Measurements from ENCODE around the gene BAHCC1.

Gene BAHCC1

GRCh38 chr17:81384929-81385319 is 10.3 kb upstream of the BAHCC1 start:
- no peak overlapping the region for H3K27ac ChIP-seq (ENCODE audit: low read length)

GRCh38 chr17:81385320-81386111 is 9.7 kb upstream of the BAHCC1 start:
- H3K4me2 ChIP-seq (ENCODE audit: low read depth, low read length): no peak overlapping the region
- no peak overlapping the region for H3K27ac ChIP-seq (ENCODE audit: low read length)
- H3K27me3 ChIP-seq (replicated peaks; ENCODE audit: insufficient read depth, low read length): peaks cover 96% of the 10 kb centered on the region
- no peaks in the 10 kb centered on the region for H3K9me3 ChIP-seq (replicated peaks; ENCODE audit: insufficient read depth, low read length)
- H3K4me3 ChIP-seq (ENCODE audit: low read length): no peak overlapping the region
- no peak for TF ChIP-seq CTCF (IDR thresholded peaks at IDR 0.05; ENCODE audit: low read length)
- TF ChIP-seq EZH2phosphoT487 (IDR thresholded peaks at IDR 0.05; ENCODE audit: low read length): no peak
- no peak for TF ChIP-seq EZH2 (optimal IDR thresholded peaks at IDR 0.05; ENCODE audit: low read depth, low read length)
- no peak for DNase-seq
- no peaks in the 10 kb centered on the region for H3F3A ChIP-seq (ENCODE audit: insufficient read depth, low read length)
- no peak overlapping the region for H3K9ac ChIP-seq (ENCODE audit: low read length)
- no peaks in the 10 kb centered on the region for H3K9me2 ChIP-seq (replicated peaks; ENCODE audit: insufficient read depth, low read length)
- H4K20me1 ChIP-seq (ENCODE audit: insufficient read depth, low read length): no peaks in the 10 kb centered on the region
- H2AFZ ChIP-seq (ENCODE audit: low read length): no peak overlapping the region
- H3K36me3 ChIP-seq (replicated peaks; ENCODE audit: insufficient read depth, low read length): no peaks in the 10 kb centered on the region
- H3K79me2 ChIP-seq (ENCODE audit: low read length): no peaks in the 10 kb centered on the region
- H3K4me1 ChIP-seq (ENCODE audit: low read length): no peaks in the 10 kb centered on the region

More at GRCh38 chr17:81384929-81385319, 10.3 kb upstream of the BAHCC1 start:
- Histone ChIP-seq H4K20me1 (ENCODE audit: insufficient read depth, low read length) (no peaks in the 10 kb centered on the region), H3K36me3 (replicated peaks; ENCODE audit: insufficient read depth, low read length) (no peaks in the 10 kb centered on the region), H3K4me2 (ENCODE audit: low read depth, low read length) (no peak overlapping the region), H3K9me2 (replicated peaks; ENCODE audit: insufficient read depth, low read length) (no peaks in the 10 kb centered on the region), H3K9me3 (replicated peaks; ENCODE audit: insufficient read depth, low read length) (no peaks in the 10 kb centered on the region), H3K27me3 (replicated peaks; ENCODE audit: insufficient read depth, low read length) (peaks cover 94% of the 10 kb centered on the region), H3F3A (ENCODE audit: insufficient read depth, low read length) (no peaks in the 10 kb centered on the region), H3K9ac (ENCODE audit: low read length) (no peak overlapping the region), H3K4me1 (ENCODE audit: low read length) (no peaks in the 10 kb centered on the region), H2AFZ (ENCODE audit: low read length) (no peak overlapping the region), H3K79me2 (ENCODE audit: low read length) (no peaks in the 10 kb centered on the region), H3K4me3 (ENCODE audit: low read length) (no peak overlapping the region)
- TF ChIP-seq EZH2phosphoT487 (IDR thresholded peaks at IDR 0.05; ENCODE audit: low read length): no peak
- TF ChIP-seq EZH2 (optimal IDR thresholded peaks at IDR 0.05; ENCODE audit: low read depth, low read length): no peak
- no peak for TF ChIP-seq CTCF (IDR thresholded peaks at IDR 0.05; ENCODE audit: low read length)
- no peak for DNase-seq

GRCh38 chr17:81386141-81386645 is 9.1 kb upstream of the BAHCC1 start:
- DNase-seq: no peak
- Histone ChIP-seq H3F3A (ENCODE audit: insufficient read depth, low read length) (no peaks in the 10 kb centered on the region), H3K27me3 (replicated peaks; ENCODE audit: insufficient read depth, low read length) (peaks cover 95% of the 10 kb centered on the region), H3K4me2 (ENCODE audit: low read depth, low read length) (no peak overlapping the region), H3K9ac (ENCODE audit: low read length) (no peak overlapping the region), H3K27ac (ENCODE audit: low read length) (no peak overlapping the region), H2AFZ (ENCODE audit: low read length) (no peak overlapping the region), H3K79me2 (ENCODE audit: low read length) (no peaks in the 10 kb centered on the region), H3K9me3 (replicated peaks; ENCODE audit: insufficient read depth, low read length) (no peaks in the 10 kb centered on the region), H3K4me1 (ENCODE audit: low read length) (no peaks in the 10 kb centered on the region), H3K9me2 (replicated peaks; ENCODE audit: insufficient read depth, low read length) (no peaks in the 10 kb centered on the region), H4K20me1 (ENCODE audit: insufficient read depth, low read length) (no peaks in the 10 kb centered on the region), H3K4me3 (ENCODE audit: low read length) (no peak overlapping the region), H3K36me3 (replicated peaks; ENCODE audit: insufficient read depth, low read length) (no peaks in the 10 kb centered on the region)
- TF ChIP-seq CTCF (IDR thresholded peaks at IDR 0.05; ENCODE audit: low read length): no peak
- TF ChIP-seq EZH2phosphoT487 (IDR thresholded peaks at IDR 0.05; ENCODE audit: low read length): no peak
- TF ChIP-seq EZH2 (optimal IDR thresholded peaks at IDR 0.05; ENCODE audit: low read depth, low read length): no peak
